Aorta (tissue), 5 donors: Measurements from ENCODE around the gene TSC2. TPM values are rescaled to one million over a fixed set of nuclear protein-coding genes. Genes with fewer than 3 reads are reported as not detected.
"Not testable (repeated sequence)": the region's sequence is repeated elsewhere in the genome, so short reads cannot be mapped to it uniquely, and the experiment has no call there.

Experiments used
- ATAC-seq: fragments of 200-7000 bp; cut with Tn5 transposase; one replicate; pipeline ENCODE4 v1.9.1; 2022; ENCODE audit warnings: moderate library complexity; ENCODE audit not compliant: low FRiP score
- DNase-seq, 2 donors: peaks; one replicate each; pipeline ENCODE4 v3.0.0-alpha.2; 2020
- H3K27ac ChIP-seq, 2 donors: one replicate each; pipeline ENCODE4 v1.5.1; 2013; ENCODE audit warnings: low read length in 2 of 2, mild to moderate bottlenecking in 2 of 2, moderate library complexity in 2 of 2, control low read depth in 1 of 2, inconsistent platforms in 1 of 2, low read depth in 1 of 2
- H3K27me3 ChIP-seq, 2 donors: one replicate each; pipeline ENCODE4 v1.6.1; 2013; ENCODE audit warnings: control low read depth in 1 of 2, low read length in 1 of 2, mild to moderate bottlenecking in 1 of 2, moderate library complexity in 1 of 2; ENCODE audit not compliant: insufficient read depth in 2 of 2, control insufficient read depth in 1 of 2
- H3K36me3 ChIP-seq, 2 donors: one replicate each; pipeline ENCODE4 v1.6.1; 2013; ENCODE audit warnings: control low read depth in 1 of 2, low read length in 1 of 2, mild to moderate bottlenecking in 1 of 2; ENCODE audit not compliant: insufficient read depth in 2 of 2, control insufficient read depth in 1 of 2
- H3K4me1 ChIP-seq, 2 donors: one replicate each; pipeline ENCODE4 v1.6.1; 2013; ENCODE audit warnings: low read length in 2 of 2, control low read depth in 1 of 2, mild to moderate bottlenecking in 1 of 2, moderate library complexity in 1 of 2; ENCODE audit not compliant: insufficient read depth in 2 of 2, control insufficient read depth in 1 of 2
- H3K4me3 ChIP-seq, 2 donors: one replicate each; pipeline ENCODE4 v1.5.1; 2013; ENCODE audit warnings: low read length in 2 of 2, control low read depth in 1 of 2, mild to moderate bottlenecking in 1 of 2
- H3K9me3 ChIP-seq: one replicate; pipeline ENCODE4 v1.6.1; 2013; ENCODE audit warnings: mild to moderate bottlenecking, low read length; ENCODE audit not compliant: control insufficient read depth
- WGBS, 2 donors: extraction: QIAGEN DNeasy Blood & Tissue Kit; methylation state at CpG; one replicate each; pipeline ENCODE4 v1.1.7; 2013; 5-methylcytosine and 5-hydroxymethylcytosine counted together
- intact Hi-C, 2 donors: fragments of 100-400 bp; cut with DNase I; formaldehyde crosslinking; loops; one replicate each; pipeline versions ENCODE4 v1.14.2 to v1.15.0; 2022
- polyA plus RNA-seq, 2 donors: library from polyadenylated mRNA; stranded (reverse); fragments of 200-250 nt; gene quantifications; one replicate each; pipeline ENCODE4 v1.2.3, GENCODE V29; 2013
- total RNA-seq, 2 donors: library from RNA; stranded (reverse); fragmentation: NEBNext Ultra II Directional; extraction: Animal tissue kit (Norgen Biotek cat#: 25700); gene quantifications; one replicate each; pipeline ENCODE4 v1.2.1, GENCODE V29; 2021
- donor health status: healthy with polysubstance abuse.
- donor health status: Bipolar disorder and iron deficiency.
- donor health status: DM: no; HTN: no; CAD: no.
- donor health status: DM: no; HTN: no; CAD: no.
- donor health status: DM: yes; HTN: yes; CAD: no.

Gene TSC2
- total and polyA plus RNA-seq, 4 donors = 16.2 to 166 (median 119) TPM

GRCh38 chr16:2111009-2111353 is 63.2 kb downstream of the TSC2 start:
- intact Hi-C loops, DNase-seq, H3K4me1 ChIP-seq, H3K27ac ChIP-seq, H3K9me3 ChIP-seq, H3K4me3 ChIP-seq, H3K36me3 ChIP-seq, H3K27me3 ChIP-seq: not testable (repeated sequence)
- 94% methylated on average over 32 to 36 of the region's 36 CpGs for WGBS, 2 donors
- ATAC-seq = peak; percentile 54

DNA sequence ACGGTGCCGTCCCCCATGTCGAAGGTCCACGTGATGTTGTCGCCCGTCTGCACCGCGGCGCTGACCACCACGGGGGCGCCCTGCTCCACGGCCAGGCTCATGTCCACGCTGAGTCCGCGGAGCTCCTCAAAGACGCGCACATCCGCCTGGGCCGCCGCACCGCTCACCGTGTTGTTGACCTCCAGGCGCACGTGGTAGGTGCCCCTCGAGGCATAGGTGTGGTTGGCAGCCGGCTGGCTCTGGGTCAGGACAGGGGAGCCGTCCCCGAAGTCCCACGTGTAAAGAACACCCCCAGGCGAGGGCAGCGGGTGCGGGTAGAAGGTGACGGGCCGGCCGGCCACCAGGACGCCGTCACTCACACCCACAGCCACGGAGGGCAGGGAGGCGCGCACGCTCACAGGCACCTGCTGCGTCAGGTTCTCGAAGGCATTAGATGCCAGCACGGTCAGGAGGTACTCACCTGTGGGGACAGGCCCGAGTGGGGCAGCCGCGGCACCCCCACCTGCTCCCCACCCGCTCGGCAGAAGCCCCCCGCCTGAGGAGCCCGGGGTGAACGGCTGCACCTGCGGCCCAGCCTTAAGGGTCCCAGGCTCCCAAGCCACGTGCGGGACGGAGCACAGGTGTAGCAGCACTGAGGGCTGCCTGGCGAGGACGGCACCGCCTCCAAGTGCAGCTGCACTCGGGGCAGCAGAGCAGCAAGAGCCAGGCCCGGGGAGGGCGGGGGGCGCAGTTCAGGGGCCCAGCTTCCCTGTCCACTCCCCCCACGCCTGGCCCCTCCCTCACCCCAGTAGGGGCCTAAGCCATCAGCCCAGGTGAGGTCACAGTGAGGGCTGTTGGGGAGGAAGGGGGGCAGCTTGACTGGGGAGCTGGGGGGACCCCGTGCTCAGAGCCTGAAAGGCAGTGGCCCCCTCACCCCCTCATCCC is 63.9 kb downstream of the TSC2 start:
- peak; percentile 62 for ATAC-seq
- H3K27ac ChIP-seq, DNase-seq, intact Hi-C loops, H3K27me3 ChIP-seq, H3K9me3 ChIP-seq, H3K4me3 ChIP-seq, H3K4me1 ChIP-seq, H3K36me3 ChIP-seq: not testable (repeated sequence)
- 92 to 94% methylated on average over 50 to 65 of the region's 65 CpGs for WGBS, 2 donors

DNA sequence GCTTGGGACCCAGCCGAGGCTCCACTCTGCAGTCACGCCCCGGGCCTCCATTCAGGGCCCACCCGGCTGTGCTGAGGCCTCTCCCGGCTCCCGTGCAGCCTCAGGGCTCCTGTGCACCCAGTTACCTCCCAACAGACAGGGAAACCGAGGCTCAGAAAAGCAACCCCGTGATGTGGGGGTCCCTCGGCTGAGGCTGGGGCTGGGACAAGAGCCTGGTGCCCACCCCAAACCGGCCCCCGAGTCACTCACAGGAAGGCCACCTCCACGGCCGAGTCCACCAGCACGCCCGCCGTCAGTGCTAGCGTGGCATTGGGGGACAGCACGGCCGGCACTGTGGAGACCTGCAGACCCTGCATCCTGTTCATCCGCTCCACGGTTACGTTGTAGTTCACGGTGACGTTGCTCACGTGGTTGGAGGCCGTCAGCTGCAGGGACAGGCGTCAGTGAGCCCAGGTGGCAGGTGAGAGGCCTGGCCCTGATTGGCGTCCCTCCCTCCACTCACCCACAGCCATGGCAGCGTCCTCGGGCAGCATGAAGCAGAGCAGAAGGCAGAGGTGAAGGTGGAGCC is 64.8 kb downstream of the TSC2 start:
- ATAC-seq, H3K27me3 ChIP-seq, H3K4me3 ChIP-seq, H3K4me1 ChIP-seq, H3K27ac ChIP-seq, DNase-seq, H3K36me3 ChIP-seq, intact Hi-C loops, H3K9me3 ChIP-seq: not testable (repeated sequence)
- 79% methylated on average over 20 to 30 of the region's 30 CpGs for WGBS, 2 donors

GRCh38 chr16:2114225-2114624 is 66.4 kb downstream of the TSC2 start:
- H3K4me1 ChIP-seq, intact Hi-C loops, H3K36me3 ChIP-seq, H3K4me3 ChIP-seq, ATAC-seq, H3K9me3 ChIP-seq, H3K27ac ChIP-seq, DNase-seq, H3K27me3 ChIP-seq: not testable (repeated sequence)
- WGBS, 2 donors = 87 to 90% methylated on average over 24 to 26 of the region's 26 CpGs

GRCh38 chr16:2114885-2115590 is 67.3 kb downstream of the TSC2 start:
- intact Hi-C loops = not testable (repeated sequence)

DNA sequence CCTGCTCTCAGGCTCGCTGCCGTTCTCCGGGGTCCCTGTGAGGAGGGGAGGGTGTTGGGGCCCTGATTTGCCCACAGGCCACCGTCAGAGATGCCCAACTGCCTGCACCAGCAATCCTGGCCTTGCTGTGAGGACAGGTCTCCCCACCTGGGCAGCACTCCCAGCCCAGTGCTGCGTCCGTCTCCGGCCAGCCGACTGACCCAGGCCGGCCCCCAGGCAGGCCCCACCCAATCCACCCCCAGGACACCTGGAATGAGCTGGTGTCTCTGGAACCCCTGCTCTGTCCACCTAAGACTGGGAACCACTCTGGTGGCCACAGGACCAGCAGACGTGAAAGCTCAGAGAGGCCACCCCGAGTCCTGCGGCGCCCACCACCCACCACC is 67.8 kb downstream of the TSC2 start:
- Histone ChIP-seq H3K36me3 (peaks cover 0 to 3% of the 10 kb centered on the region in 2 donors), H3K9me3 (no peaks in the 10 kb centered on the region), H3K4me1 (no peaks in the 10 kb centered on the region), H3K4me3 (no peak overlapping the region), H3K27me3 (no peaks in the 10 kb centered on the region), H3K27ac (no peak overlapping the region)
- intact Hi-C loops = no loop called here
- ATAC-seq = no peak
- 75 to 81% methylated on average over 13 of the region's 13 CpGs for WGBS, 2 donors
- DNase-seq = no peak

More at GRCh38 chr16:2114885-2115590, 67.3 kb downstream of the TSC2 start:
- not testable (repeated sequence) for H3K9me3 ChIP-seq, H3K36me3 ChIP-seq, H3K4me3 ChIP-seq, DNase-seq, ATAC-seq, H3K27ac ChIP-seq, H3K27me3 ChIP-seq, H3K4me1 ChIP-seq
- 76 to 78% methylated on average over 26 to 34 of the region's 34 CpGs for WGBS, 2 donors

DNA sequence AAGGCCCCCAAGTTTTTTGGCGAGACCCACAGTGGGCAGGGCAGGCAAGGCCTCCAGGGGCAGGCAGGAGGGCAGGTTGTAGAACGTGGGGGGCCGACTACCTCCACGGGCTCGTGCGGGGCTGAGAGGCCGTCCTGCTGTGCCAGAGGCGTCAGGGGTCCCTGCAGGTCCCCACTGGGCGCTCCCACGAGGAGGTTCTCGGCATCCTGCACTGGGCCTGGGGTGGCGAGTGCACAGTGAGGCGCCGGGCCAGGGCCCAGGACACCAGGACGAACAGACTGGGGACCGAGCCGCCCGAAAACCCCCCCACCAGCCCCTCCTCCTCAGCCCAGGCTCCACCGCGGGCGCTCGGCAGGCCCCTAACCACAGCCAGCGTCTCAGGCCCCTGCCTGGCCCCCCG is 68.6 kb downstream of the TSC2 start:
- not testable (repeated sequence) for H3K36me3 ChIP-seq, H3K27ac ChIP-seq, H3K27me3 ChIP-seq

DNA sequence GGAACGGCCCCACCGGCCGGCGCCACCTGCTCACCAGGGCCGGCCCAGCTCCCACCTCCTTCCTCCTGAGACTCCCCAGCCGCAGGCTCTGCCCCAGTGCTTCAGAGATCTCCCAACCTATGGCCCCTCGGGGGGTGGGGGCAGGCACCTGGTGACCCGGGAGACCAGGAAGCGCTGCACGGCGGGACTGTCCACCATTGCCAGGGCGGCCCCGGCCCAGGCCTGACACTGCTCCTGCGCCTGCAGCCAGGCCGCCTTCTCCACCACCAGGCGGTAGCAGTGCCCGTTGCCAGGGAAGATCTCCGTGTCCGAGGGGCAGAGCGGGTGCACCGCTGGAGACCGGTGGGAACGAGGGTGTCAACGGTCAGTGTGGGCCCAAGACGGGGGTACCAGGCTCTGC is 69.6 kb downstream of the TSC2 start:
- H3K27me3 ChIP-seq, DNase-seq, H3K27ac ChIP-seq, H3K36me3 ChIP-seq, H3K4me1 ChIP-seq, intact Hi-C loops, H3K9me3 ChIP-seq, ATAC-seq, H3K4me3 ChIP-seq: not testable (repeated sequence)
- 84 to 90% methylated on average over 10 to 24 of the region's 25 CpGs for WGBS, 2 donors

More for the DNA sequence above, 68.6 kb downstream of the TSC2 start:
- intact Hi-C loops, H3K4me3 ChIP-seq, H3K9me3 ChIP-seq, H3K4me1 ChIP-seq, ATAC-seq, DNase-seq: not testable (repeated sequence)
- WGBS, 2 donors = 82 to 87% methylated on average over 15 to 24 of the region's 24 CpGs
